ENCODE data around the gene SGCD. TPM values are rescaled to one million over a fixed set of nuclear protein-coding genes. Genes with fewer than 3 reads are reported as not detected.

Gene SGCD
- total RNA-seq, 1 experiment from 2014 or later = not detected

DNA sequence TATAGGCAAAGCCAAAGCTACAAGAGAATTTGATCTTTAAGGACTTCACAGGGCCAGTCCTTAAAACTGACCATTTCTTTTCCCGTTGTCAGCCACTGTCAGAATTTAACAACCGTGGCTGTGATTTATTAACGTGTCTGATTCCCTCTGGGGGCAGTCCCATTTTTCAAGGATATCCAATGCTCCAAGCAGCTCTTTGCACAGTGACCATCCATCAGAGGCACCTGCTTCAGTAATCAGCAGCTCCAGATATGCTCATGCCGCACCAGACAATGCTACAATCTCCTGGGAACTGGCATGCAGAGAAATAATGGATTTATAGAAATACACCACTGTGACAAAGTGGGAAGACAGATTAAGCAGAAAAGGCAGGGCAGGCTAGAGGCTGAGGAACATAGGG, 359.8 kb downstream of the SGCD start:
- BruUV-seq (replicated peaks) = no TSS peak
- CTCF ChIA-PET = no interaction called here
- Histone ChIP-seq H3K4me1 (ENCODE audit: control insufficient read depth, insufficient read depth, low read length) (no peaks in the 10 kb centered on the region), H3K27ac (ENCODE audit: low read length) (no peak overlapping the region), H3K9me3 (ENCODE audit: control insufficient read depth, insufficient read depth, low read depth, low read length) (no peaks in the 10 kb centered on the region), H3K27me3 (ENCODE audit: control insufficient read depth, insufficient read depth, low read length) (no peaks in the 10 kb centered on the region), H3K4me3 (ENCODE audit: low read depth in 2 of 2, low read length in 2 of 2) (no peak overlapping the region), H3K36me3 (ENCODE audit: control insufficient read depth, insufficient read depth, low read length) (no peaks in the 10 kb centered on the region)
- DNase-seq (ENCODE audit: low read depth, low spot score) (no peak), ATAC-seq (no peak)
- intact Hi-C loops (cut with micrococcal nuclease; ENCODE audit: unreplicated experiment) (no loop called here), in situ Hi-C loops (cut with HindIII; ENCODE audit: low pct_unique_long_range_greater_than_20kb, low sequenced_read_pairs) (no loop called here)
- TF ChIP-seq SIN3A (IDR thresholded peaks at IDR 0.05; ENCODE audit: borderline replicate concordance, insufficient read depth, low read depth, low read length) = no peak
- TF ChIP-seq, protein P1, sequence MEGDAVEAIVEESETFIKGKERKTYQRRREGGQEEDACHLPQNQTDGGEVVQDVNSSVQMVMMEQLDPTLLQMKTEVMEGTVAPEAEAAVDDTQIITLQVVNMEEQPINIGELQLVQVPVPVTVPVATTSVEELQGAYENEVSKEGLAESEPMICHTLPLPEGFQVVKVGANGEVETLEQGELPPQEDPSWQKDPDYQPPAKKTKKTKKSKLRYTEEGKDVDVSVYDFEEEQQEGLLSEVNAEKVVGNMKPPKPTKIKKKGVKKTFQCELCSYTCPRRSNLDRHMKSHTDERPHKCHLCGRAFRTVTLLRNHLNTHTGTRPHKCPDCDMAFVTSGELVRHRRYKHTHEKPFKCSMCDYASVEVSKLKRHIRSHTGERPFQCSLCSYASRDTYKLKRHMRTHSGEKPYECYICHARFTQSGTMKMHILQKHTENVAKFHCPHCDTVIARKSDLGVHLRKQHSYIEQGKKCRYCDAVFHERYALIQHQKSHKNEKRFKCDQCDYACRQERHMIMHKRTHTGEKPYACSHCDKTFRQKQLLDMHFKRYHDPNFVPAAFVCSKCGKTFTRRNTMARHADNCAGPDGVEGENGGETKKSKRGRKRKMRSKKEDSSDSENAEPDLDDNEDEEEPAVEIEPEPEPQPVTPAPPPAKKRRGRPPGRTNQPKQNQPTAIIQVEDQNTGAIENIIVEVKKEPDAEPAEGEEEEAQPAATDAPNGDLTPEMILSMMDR (IDR thresholded peaks at IDR 0.05) = no peak
- no peak for TF ChIP-seq POLR2AphosphoS5 (IDR thresholded peaks at IDR 0.05; ENCODE audit: low read depth, low read length)
- POLR2A ChIA-PET = no interaction called here

DNA sequence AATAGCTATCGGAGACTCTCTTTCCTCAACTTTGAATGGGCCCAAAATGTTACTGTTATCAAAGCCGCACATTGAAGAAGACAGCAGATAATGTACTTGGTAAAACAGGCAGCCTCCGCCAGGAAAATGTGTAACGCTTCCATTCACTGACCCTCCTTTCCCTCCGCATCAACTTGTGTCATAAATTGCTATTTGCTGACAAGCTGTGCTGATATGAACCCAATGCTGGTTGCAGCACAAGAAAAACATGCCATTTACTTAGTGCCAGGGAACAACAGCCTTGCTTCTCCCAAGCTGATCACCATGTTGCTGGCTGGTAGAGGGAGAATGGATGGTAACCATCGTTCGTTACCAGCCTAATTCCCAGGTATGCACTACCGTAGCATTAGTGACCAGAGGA, 360.6 kb downstream of the SGCD start:
- intact Hi-C loops (cut with micrococcal nuclease; ENCODE audit: unreplicated experiment) = no loop called here
- no peaks in the 10 kb centered on the region for H3K9me3 ChIP-seq (ENCODE audit: control insufficient read depth, insufficient read depth, low read depth, low read length)
- BruUV-seq (replicated peaks) = no TSS peak

More for the DNA sequence above, 360.6 kb downstream of the SGCD start:
- CTCF ChIA-PET = no interaction called here
- no peaks in the 10 kb centered on the region for H3K27me3 ChIP-seq (ENCODE audit: control insufficient read depth, insufficient read depth, low read length)
- no peaks in the 10 kb centered on the region for H3K36me3 ChIP-seq (ENCODE audit: control insufficient read depth, insufficient read depth, low read length)
- DNase-seq (ENCODE audit: low read depth, low spot score) = no peak
- no peak for ATAC-seq
- POLR2A ChIA-PET = no interaction called here
- H3K27ac ChIP-seq (ENCODE audit: low read length) = no peak overlapping the region
- H3K4me3 ChIP-seq (ENCODE audit: low read depth in 2 of 2, low read length in 2 of 2) = no peak overlapping the region
- no peaks in the 10 kb centered on the region for H3K4me1 ChIP-seq (ENCODE audit: control insufficient read depth, insufficient read depth, low read length)
- TF ChIP-seq, protein P2, sequence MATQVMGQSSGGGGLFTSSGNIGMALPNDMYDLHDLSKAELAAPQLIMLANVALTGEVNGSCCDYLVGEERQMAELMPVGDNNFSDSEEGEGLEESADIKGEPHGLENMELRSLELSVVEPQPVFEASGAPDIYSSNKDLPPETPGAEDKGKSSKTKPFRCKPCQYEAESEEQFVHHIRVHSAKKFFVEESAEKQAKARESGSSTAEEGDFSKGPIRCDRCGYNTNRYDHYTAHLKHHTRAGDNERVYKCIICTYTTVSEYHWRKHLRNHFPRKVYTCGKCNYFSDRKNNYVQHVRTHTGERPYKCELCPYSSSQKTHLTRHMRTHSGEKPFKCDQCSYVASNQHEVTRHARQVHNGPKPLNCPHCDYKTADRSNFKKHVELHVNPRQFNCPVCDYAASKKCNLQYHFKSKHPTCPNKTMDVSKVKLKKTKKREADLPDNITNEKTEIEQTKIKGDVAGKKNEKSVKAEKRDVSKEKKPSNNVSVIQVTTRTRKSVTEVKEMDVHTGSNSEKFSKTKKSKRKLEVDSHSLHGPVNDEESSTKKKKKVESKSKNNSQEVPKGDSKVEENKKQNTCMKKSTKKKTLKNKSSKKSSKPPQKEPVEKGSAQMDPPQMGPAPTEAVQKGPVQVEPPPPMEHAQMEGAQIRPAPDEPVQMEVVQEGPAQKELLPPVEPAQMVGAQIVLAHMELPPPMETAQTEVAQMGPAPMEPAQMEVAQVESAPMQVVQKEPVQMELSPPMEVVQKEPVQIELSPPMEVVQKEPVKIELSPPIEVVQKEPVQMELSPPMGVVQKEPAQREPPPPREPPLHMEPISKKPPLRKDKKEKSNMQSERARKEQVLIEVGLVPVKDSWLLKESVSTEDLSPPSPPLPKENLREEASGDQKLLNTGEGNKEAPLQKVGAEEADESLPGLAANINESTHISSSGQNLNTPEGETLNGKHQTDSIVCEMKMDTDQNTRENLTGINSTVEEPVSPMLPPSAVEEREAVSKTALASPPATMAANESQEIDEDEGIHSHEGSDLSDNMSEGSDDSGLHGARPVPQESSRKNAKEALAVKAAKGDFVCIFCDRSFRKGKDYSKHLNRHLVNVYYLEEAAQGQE (IDR thresholded peaks at IDR 0.05; ENCODE audit: insufficient read depth in 1 of 2, low read depth in 2 of 2, low read length in 1 of 2) = no peak
- TF ChIP-seq TCF7L2 (IDR thresholded peaks at IDR 0.05; ENCODE audit: low read depth, low read length) (no peak), SIN3A (IDR thresholded peaks at IDR 0.05; ENCODE audit: borderline replicate concordance, insufficient read depth, low read depth, low read length) (no peak), POLR2AphosphoS5 (IDR thresholded peaks at IDR 0.05; ENCODE audit: low read depth, low read length) (no peak)
- TF ChIP-seq, protein P1 (IDR thresholded peaks at IDR 0.05) = no peak
- in situ Hi-C loops (cut with HindIII; ENCODE audit: low pct_unique_long_range_greater_than_20kb, low sequenced_read_pairs) = no loop called here

All from Panc1 (cell line).